Mucosa of rectum (tissue), 2 donors: ENCODE results near the gene SGIP1.

Experiments used
- H3K27ac ChIP-seq, 2 donors: one replicate each; pipeline ENCODE4 v1.7.0; 2013; ENCODE audit warnings: inconsistent platforms in 2 of 2, low read depth in 2 of 2, low read length in 2 of 2
- H3K27me3 ChIP-seq, 2 donors: one replicate each; pipeline ENCODE4 v1.7.0; 2013; ENCODE audit warnings: low read length in 2 of 2; ENCODE audit not compliant: control insufficient read depth in 2 of 2, insufficient read depth in 2 of 2
- H3K36me3 ChIP-seq, 2 donors: one replicate each; pipeline ENCODE4 v1.7.0; 2013; ENCODE audit warnings: low read length in 2 of 2; ENCODE audit not compliant: control insufficient read depth in 2 of 2, insufficient read depth in 2 of 2
- H3K4me1 ChIP-seq, 2 donors: one replicate each; pipeline ENCODE4 v1.7.0; 2013; ENCODE audit warnings: low read length in 2 of 2, mild to moderate bottlenecking in 1 of 2; ENCODE audit not compliant: control insufficient read depth in 2 of 2, insufficient read depth in 2 of 2
- H3K4me3 ChIP-seq, 2 donors: one replicate each; pipeline ENCODE4 v1.7.0; 2013; ENCODE audit warnings: low read length in 2 of 2
- H3K9ac ChIP-seq, 2 donors: one replicate each; pipeline ENCODE4 v1.7.0; 2013; ENCODE audit warnings: low read length in 2 of 2, low read depth in 1 of 2, mild to moderate bottlenecking in 1 of 2
- H3K9me3 ChIP-seq, 2 donors: one replicate each; pipeline ENCODE4 v1.7.0; 2013; ENCODE audit warnings: low read length in 2 of 2; ENCODE audit not compliant: control insufficient read depth in 2 of 2
- donor health status: healthy.
- donor health status: Normal muscosa, but diverticular disease.

Gene SGIP1

DNA sequence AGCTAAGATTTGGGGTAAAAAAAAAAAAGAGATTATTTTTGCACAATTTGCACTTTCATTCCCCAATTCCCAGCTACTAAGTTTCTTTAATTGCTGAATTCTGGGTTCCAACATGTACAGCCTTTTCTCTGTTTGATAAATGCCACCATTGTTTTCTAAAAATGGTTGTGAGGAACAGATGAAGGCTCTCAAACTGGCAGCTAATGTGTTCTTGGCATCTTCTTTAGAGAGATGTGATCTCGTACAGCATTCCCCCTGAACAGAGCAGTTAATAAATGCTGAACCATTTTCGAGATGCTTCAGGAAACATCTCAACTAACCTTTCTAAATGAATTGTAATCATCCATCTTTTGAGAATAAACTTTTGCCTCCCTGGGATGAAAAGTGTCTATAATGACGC is 110.4 kb downstream of the SGIP1 start:
- no peak overlapping the region for H3K4me3 ChIP-seq
- H3K9ac ChIP-seq, result no peak overlapping the region
- no peaks in the 10 kb centered on the region for H3K4me1 ChIP-seq
- no peak overlapping the region for H3K27ac ChIP-seq
- H3K27me3 ChIP-seq, result no peaks in the 10 kb centered on the region
- no peaks in the 10 kb centered on the region for H3K9me3 ChIP-seq
- no peaks in the 10 kb centered on the region for H3K36me3 ChIP-seq

DNA sequence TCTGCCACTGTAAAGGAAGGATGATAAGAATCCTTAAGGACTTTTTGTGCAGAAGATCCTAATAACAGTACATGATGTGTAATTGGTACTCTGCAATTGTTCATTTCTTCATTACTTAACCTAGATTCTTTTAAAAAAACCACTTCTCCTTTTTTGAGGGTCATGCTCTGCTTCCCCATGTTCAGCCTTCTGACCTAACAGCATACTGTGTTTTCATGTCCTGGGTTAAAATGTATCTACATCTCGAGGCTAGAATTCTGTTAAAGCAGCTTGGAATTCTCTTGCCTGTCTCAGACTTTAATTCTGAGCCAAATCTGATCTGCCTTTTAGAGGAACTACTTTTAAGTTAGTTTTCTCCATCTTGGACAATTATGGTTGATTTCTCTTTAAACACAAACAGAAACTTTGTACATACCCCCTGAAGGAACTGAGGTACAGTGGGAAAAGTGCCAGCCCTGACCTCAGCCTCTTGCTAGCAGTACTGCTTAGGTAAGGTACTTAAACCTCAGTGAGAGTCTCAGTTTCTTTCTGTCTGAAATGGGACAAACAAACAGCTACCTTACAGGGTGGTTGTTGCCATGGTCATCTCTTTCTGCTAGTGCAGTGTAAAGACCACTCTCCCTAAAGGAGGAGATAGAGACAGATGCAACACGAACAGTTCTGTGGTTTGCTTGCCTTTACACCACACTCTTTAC is 115.1 kb downstream of the SGIP1 start:
- Histone ChIP-seq H3K36me3 (no peaks in the 10 kb centered on the region), H3K9ac (no peak overlapping the region), H3K9me3 (no peaks in the 10 kb centered on the region), H3K27me3 (no peaks in the 10 kb centered on the region), H3K4me1 (no peaks in the 10 kb centered on the region), H3K27ac (no peak overlapping the region), H3K4me3 (no peak overlapping the region)

DNA sequence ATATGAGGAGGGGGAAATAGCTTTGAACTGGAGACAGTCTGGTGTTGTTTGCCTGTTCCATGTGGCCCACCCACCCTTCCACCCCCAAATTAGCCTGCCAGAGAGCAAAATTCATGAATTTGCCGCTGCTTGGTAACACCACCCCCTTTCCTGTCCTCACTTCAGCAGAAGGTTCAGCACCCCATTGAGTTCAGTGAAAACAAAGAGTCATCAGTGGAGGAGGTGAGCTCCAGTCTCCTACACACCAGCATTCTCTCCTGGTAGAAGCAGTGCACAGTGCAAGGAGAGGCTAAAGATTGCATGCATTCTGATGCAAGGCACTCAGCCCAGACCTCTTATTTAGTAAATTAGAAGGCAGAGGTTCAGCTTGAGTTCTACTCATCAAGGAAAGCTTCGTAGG is 118.6 kb downstream of the SGIP1 start:
- Histone ChIP-seq H3K4me1 (no peaks in the 10 kb centered on the region), H3K4me3 (no peak overlapping the region), H3K9me3 (no peaks in the 10 kb centered on the region), H3K27ac (no peak overlapping the region), H3K27me3 (no peaks in the 10 kb centered on the region), H3K36me3 (no peaks in the 10 kb centered on the region), H3K9ac (no peak overlapping the region)

DNA sequence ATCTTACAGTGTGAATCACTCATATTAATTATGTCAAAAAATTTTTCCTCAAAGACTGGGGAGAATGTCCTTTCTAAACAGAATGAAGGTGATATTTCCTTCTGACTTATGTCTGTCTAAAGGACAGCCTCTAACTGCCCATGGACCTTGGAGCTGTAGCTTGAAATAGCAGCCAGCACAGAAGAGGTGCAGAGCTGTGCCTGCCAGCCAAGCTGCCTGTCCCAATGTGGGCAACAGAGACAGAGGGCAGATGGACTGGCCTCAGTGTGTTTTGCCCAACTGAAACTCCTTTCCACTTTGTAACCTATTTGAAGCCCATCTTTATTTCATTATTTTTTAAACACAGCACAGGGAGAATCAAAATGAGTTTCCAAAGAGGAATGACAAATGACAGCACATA is 120.7 kb downstream of the SGIP1 start:
- Histone ChIP-seq H3K9ac (no peak overlapping the region), H3K4me3 (no peak overlapping the region), H3K4me1 (no peaks in the 10 kb centered on the region), H3K9me3 (no peaks in the 10 kb centered on the region), H3K27ac (no peak overlapping the region), H3K36me3 (no peaks in the 10 kb centered on the region), H3K27me3 (no peaks in the 10 kb centered on the region)

DNA sequence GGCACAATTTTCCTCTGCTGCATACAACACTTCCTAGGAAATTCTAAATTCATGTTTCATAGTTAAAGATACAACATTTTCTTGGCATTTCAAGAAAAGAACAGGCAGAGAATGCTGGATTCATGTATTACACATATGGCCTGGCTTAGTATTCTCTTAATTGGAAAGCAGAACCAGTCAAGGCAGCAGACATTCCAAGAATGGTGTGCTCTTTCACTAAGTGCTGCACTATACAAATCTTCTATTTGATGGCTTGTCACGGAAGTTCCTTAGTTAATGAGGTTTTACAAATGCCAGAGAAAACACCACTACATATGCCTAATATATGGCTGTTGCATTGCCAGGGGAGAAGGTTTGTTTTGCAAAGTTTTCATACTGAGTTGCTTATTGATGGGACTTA is 137.5 kb downstream of the SGIP1 start:
- H3K27me3 ChIP-seq, result no peaks in the 10 kb centered on the region
- no peak overlapping the region for H3K9ac ChIP-seq
- H3K9me3 ChIP-seq, result no peaks in the 10 kb centered on the region
- H3K4me3 ChIP-seq, result no peak overlapping the region
- no peak overlapping the region for H3K27ac ChIP-seq
- no peaks in the 10 kb centered on the region for H3K36me3 ChIP-seq
- H3K4me1 ChIP-seq, result no peaks in the 10 kb centered on the region

DNA sequence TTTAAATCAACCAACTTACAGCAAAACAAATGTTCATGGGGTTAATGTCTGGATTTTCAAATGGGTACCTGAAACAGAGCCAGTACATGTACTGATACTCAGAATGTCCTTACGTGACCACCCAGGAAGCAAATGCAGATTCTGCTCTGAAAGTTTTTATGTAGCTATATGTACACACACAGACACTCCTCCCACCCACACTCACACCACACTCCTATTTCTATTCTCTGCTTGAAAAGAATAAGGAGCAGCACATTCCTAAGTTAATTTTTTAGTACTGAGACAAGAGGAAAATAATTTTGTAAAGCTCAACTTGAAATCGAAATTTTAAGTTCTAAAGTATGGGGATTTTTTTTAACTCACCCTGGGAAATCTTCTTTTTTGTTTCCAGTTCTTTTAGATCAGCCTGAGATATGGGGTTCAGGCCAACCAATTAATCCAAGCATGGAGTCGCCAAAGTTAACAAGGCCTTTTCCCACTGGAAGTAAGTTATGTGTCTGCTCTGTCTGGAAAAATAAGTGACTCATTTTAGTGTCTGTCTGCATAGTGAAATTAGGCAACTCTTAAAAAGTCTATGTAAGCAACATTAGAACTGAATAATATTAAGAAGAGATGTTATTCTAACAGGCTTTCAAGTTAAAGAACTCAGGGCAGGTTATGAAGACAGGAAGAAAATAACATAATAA is 142.8 kb downstream of the SGIP1 start:
- Histone ChIP-seq H3K4me3 (no peak overlapping the region), H3K27ac (no peak overlapping the region), H3K27me3 (no peaks in the 10 kb centered on the region), H3K36me3 (no peaks in the 10 kb centered on the region), H3K9me3 (no peaks in the 10 kb centered on the region), H3K9ac (no peak overlapping the region), H3K4me1 (no peaks in the 10 kb centered on the region)

DNA sequence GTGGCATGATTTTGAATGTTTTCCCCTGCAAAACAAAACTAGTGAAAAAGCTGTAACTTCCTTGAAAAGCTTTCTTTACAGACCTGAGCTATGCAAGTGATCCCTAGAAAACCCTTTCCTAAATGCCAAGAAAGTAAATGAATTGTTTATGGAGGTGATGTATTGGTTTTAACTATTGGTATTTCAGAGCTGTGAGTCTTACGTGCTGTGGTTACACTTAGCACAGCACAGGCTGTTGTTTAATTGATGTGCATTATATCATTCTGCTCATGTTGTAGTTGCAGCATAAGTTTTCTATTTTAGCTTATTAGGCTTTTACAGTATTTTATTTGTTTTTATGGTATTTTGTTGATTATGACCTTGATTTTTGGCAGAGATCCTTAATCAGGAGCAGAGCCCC is 144.2 kb downstream of the SGIP1 start:
- no peak overlapping the region for H3K9ac ChIP-seq
- H3K9me3 ChIP-seq, result no peaks in the 10 kb centered on the region
- H3K27ac ChIP-seq, result no peak overlapping the region
- no peaks in the 10 kb centered on the region for H3K27me3 ChIP-seq
- H3K4me3 ChIP-seq, result no peak overlapping the region
- H3K36me3 ChIP-seq, result no peaks in the 10 kb centered on the region
- no peaks in the 10 kb centered on the region for H3K4me1 ChIP-seq

DNA sequence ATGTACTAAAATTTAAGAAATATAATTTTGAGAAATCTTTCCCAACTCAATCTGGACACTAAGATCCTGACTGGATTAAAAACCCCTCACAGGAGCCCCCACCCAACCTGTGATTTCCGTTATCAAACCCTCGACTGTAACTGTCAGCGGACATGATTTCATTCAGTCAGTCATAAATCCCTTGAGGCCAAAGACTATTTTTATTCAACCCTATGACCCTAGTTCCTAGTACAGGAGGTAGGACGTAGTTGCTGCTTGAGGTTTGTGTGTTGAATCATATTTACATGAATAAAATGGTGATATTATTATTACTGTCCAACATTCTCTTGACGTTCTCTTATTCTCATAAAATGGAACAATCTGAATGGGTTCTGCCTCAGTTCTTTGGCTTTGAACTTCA is 145.2 kb downstream of the SGIP1 start:
- no peak overlapping the region for H3K27ac ChIP-seq
- H3K36me3 ChIP-seq, result no peaks in the 10 kb centered on the region
- no peaks in the 10 kb centered on the region for H3K27me3 ChIP-seq
- no peaks in the 10 kb centered on the region for H3K9me3 ChIP-seq
- H3K4me1 ChIP-seq, result no peaks in the 10 kb centered on the region
- H3K4me3 ChIP-seq, result no peak overlapping the region
- H3K9ac ChIP-seq, result no peak overlapping the region

DNA sequence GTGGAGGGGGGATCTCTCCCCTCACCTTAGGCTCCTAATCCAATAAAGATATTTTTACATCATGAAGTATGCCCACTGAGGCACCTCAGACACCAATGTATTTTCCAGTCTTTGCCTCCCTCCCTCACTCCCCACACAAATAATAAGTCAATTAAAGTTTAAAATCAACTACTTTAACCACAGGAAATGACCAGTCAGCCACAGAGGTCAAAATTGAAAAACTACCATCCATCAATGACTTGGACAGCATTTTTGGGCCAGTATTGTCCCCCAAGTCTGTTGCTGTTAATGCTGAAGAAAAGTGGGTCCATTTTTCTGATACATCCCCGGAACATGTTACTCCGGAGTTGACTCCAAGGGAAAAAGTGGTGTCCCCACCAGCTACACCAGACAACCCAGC is 147.7 kb downstream of the SGIP1 start:
- Histone ChIP-seq H3K4me3 (no peak overlapping the region), H3K4me1 (no peaks in the 10 kb centered on the region), H3K9me3 (no peaks in the 10 kb centered on the region), H3K9ac (no peak overlapping the region), H3K27ac (no peak overlapping the region), H3K36me3 (no peaks in the 10 kb centered on the region), H3K27me3 (no peaks in the 10 kb centered on the region)

DNA sequence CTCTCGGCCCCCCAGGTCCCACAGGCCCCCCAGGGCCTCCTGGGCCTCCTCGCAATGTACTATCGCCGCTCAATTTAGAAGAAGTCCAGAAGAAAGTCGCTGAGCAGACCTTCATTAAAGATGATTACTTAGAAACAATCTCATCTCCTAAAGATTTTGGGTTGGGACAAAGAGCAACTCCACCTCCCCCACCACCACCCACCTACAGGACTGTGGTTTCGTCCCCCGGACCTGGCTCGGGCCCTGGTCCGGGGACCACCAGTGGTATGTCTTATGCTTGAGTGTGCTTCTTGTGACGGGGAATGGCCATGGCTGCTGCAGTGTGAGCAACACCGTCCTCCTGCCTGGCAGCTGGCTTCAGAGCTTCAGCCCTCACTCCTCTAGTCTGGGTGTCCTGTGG is 148.2 kb downstream of the SGIP1 start:
- H3K9me3 ChIP-seq, result no peaks in the 10 kb centered on the region
- H3K27ac ChIP-seq, result no peak overlapping the region
- no peaks in the 10 kb centered on the region for H3K4me1 ChIP-seq

More for the DNA sequence above, 148.2 kb downstream of the SGIP1 start:
- no peaks in the 10 kb centered on the region for H3K27me3 ChIP-seq
- no peak overlapping the region for H3K4me3 ChIP-seq
- no peaks in the 10 kb centered on the region for H3K36me3 ChIP-seq
- no peak overlapping the region for H3K9ac ChIP-seq
